PC-9 (cell line): ENCODE results near the gene PDE4D. TPM values are rescaled to one million over a fixed set of nuclear protein-coding genes. Genes with fewer than 3 reads are reported as not detected.

Experiments
- BruUV-seq: library from RNA; stranded (reverse); fragments of 400-500 nt; replicated peaks from 2 replicates; lab custom pipeline; 2021; lab: Mats Ljungman, UMichigan
- CTCF ChIA-PET: fragments of 300-600 bp; sonication (Branson Sonifier 250); formaldehyde crosslinking; loops from one replicate; lab custom pipeline; 2022; ENCODE audit warnings: antibody characterized with exemption; lab: Charles Lee
- POLR2A ChIA-PET: fragments of 300-600 bp; sonication (Branson Sonifier 250); formaldehyde crosslinking; loops from one replicate; lab custom pipeline; 2022; ENCODE audit warnings: antibody characterized with exemption; ENCODE audit not compliant: unreplicated experiment; lab: Charles Lee
- DNase-seq, 2 experiments: peaks; one replicate each; pipeline versions ENCODE4 v3.0.0 to v3.0.0-alpha.2; 2015 to 2022; ENCODE audit warnings: mixed read lengths in 1 of 2
- H2AFZ ChIP-seq: fragments of 200-600 bp; sonication (generic); 2 replicates; pipeline ENCODE4 v1.8.1; 2017; ENCODE audit warnings: antibody characterized with exemption
- H3F3A ChIP-seq: fragments of 200-600 bp; sonication (generic); 2 replicates; pipeline ENCODE4 v1.8.1; 2017; ENCODE audit warnings: antibody characterized with exemption, mild to moderate bottlenecking, low read depth; ENCODE audit not compliant: insufficient read depth
- H3K27ac ChIP-seq: fragments of 200-600 bp; sonication (generic); 2 replicates; pipeline ENCODE4 v1.6.1; 2016; ENCODE audit warnings: mixed run types
- H3K27me3 ChIP-seq: fragments of 200-600 bp; sonication (generic); 2 replicates; pipeline ENCODE4 v1.6.1; 2016; ENCODE audit warnings: low read depth, mixed run types; ENCODE audit not compliant: insufficient read depth
- H3K36me3 ChIP-seq: fragments of 200-600 bp; sonication (generic); 2 replicates; pipeline ENCODE4 v1.6.1; 2016; ENCODE audit warnings: low read depth, mixed run types
- H3K4me1 ChIP-seq: fragments of 200-600 bp; sonication (generic); replicated peaks from 2 replicates; pipeline ENCODE4 v1.6.1; 2016; ENCODE audit warnings: mixed run types; ENCODE audit not compliant: insufficient read depth
- H3K4me2 ChIP-seq: fragments of 200-600 bp; sonication (generic); 2 replicates; pipeline ENCODE4 v1.6.1; 2017; ENCODE audit warnings: mixed run types
- H3K4me3 ChIP-seq: fragments of 200-600 bp; sonication (generic); 2 replicates; pipeline ENCODE4 v1.6.1; 2016; ENCODE audit warnings: mixed run types
- H3K79me2 ChIP-seq: fragments of 200-600 bp; sonication (generic); 2 replicates; pipeline ENCODE4 v1.6.1; 2017; ENCODE audit warnings: low read depth, mixed run types
- H3K9me2 ChIP-seq: fragments of 200-600 bp; sonication (generic); 2 replicates; pipeline ENCODE4 v1.8.1; 2017; ENCODE audit warnings: mild to moderate bottlenecking; ENCODE audit not compliant: insufficient read depth
- H3K9me3 ChIP-seq: fragments of 200-600 bp; sonication (generic); 2 replicates; pipeline ENCODE4 v1.8.1; 2016; ENCODE audit warnings: low read depth; ENCODE audit not compliant: insufficient read depth
- H4K20me1 ChIP-seq: fragments of 200-600 bp; sonication (generic); 2 replicates; pipeline ENCODE4 v1.8.1; 2017; ENCODE audit not compliant: insufficient read depth
- EZH2 ChIP-seq: fragments of 200-600 bp; sonication (generic); IDR thresholded peaks from 2 replicates; pipeline ENCODE4 v1.8.0; 2017; ENCODE audit warnings: antibody characterized with exemption, low read depth
- intact Hi-C: fragments of 100-400 bp; cut with micrococcal nuclease; formaldehyde crosslinking; loops from one replicate; pipeline ENCODE4 v1.10.0; 2022; ENCODE audit not compliant: unreplicated experiment
- total RNA-seq: library from RNA; stranded (reverse); gene quantifications from 2 replicates; pipeline ENCODE4 v1.2.3, GENCODE V29; 2021
- TF ChIP-seq, protein P1 (sequence below): fragments of 200-600 bp; sonication (generic); conservative IDR thresholded peaks from 2 replicates; pipeline ENCODE4 v1.6.1; 2017; ENCODE audit warnings: mixed run types, antibody characterized with exemption, mild to moderate bottlenecking, moderate library complexity

Gene PDE4D
- total RNA-seq, 1 experiment from 2014 or later, result 9.8 TPM

DNA sequence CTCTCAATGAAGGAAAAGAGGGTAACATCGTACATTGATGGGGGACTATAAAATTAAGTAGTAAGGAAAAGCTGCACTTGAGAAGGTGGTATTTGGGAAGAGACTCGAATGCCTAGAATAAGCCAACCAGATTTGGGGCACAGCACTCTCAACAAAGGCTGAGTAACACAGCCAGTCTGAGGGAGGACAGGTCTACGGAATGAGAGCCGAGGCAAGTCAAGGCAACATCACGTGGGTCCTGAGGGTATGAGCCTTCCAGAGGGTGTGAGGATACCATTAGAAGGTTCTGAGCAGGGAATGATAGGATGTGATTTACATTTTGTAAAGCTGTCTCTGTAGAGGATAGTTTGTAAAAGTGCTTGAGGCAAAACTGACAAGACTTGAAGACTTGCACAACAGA lies 876.6 kb downstream of the PDE4D start:
- CTCF ChIA-PET, result no interaction called here
- Histone ChIP-seq H3K4me1 (no peaks in the 10 kb centered on the region), H3K4me3 (no peak overlapping the region), H3F3A (no peaks in the 10 kb centered on the region), H3K4me2 (no peak overlapping the region), H3K36me3 (no peaks in the 10 kb centered on the region), H3K27ac (no peak overlapping the region), H2AFZ (no peak overlapping the region), H3K9me3 (peaks cover 5% of the 10 kb centered on the region; the same call in 1 of the 2 replicates), H3K9me2 (no peaks in the 10 kb centered on the region), H4K20me1 (0 out of 2 replicates have a peak, but pooled peaks cover 3% of the 10 kb centered on the region), H3K79me2 (no peaks in the 10 kb centered on the region), H3K27me3 (no peaks in the 10 kb centered on the region)
- no TSS peak for BruUV-seq
- intact Hi-C loops, result no loop called here
- no peak for DNase-seq
- TF ChIP-seq, protein P1, sequence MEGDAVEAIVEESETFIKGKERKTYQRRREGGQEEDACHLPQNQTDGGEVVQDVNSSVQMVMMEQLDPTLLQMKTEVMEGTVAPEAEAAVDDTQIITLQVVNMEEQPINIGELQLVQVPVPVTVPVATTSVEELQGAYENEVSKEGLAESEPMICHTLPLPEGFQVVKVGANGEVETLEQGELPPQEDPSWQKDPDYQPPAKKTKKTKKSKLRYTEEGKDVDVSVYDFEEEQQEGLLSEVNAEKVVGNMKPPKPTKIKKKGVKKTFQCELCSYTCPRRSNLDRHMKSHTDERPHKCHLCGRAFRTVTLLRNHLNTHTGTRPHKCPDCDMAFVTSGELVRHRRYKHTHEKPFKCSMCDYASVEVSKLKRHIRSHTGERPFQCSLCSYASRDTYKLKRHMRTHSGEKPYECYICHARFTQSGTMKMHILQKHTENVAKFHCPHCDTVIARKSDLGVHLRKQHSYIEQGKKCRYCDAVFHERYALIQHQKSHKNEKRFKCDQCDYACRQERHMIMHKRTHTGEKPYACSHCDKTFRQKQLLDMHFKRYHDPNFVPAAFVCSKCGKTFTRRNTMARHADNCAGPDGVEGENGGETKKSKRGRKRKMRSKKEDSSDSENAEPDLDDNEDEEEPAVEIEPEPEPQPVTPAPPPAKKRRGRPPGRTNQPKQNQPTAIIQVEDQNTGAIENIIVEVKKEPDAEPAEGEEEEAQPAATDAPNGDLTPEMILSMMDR, result no peak
- TF ChIP-seq EZH2, result no peak
- POLR2A ChIA-PET, result no interaction called here

GRCh38 chr5:59008816-59009473 lies 884.6 kb downstream of the PDE4D start:
- intact Hi-C loops, result loop anchor here (10.0 kb wide), 1 partner anchor 1714 kb away; no protein-coding TSS in a partner anchor
- 0 out of 2 replicates have a peak, but pooled peaks cover 9% of the 10 kb centered on the region for H4K20me1 ChIP-seq

GRCh38 chr5:59007460-59008063 lies 886.0 kb downstream of the PDE4D start:
- Histone ChIP-seq H3K27me3 (no peaks in the 10 kb centered on the region), H3K9me3 (0 out of 2 replicates have a peak, but pooled peaks cover 1% of the 10 kb centered on the region), H3K27ac (no peak overlapping the region), H3K4me2 (no peak overlapping the region), H2AFZ (no peak overlapping the region), H3K79me2 (peaks cover 3% of the 10 kb centered on the region; the same call in 1 of the 2 replicates), H4K20me1 (0 out of 2 replicates have a peak, but pooled peaks cover 13% of the 10 kb centered on the region), H3F3A (no peaks in the 10 kb centered on the region), H3K36me3 (no peaks in the 10 kb centered on the region), H3K4me1 (no peaks in the 10 kb centered on the region), H3K4me3 (no peak overlapping the region), H3K9me2 (no peaks in the 10 kb centered on the region)
- DNase-seq, result no peak
- BruUV-seq, result no TSS peak
- ChIA-PET CTCF (interaction anchor here (0.6 to 0.9 kb wide), 2 partner anchors 116 to 214 kb away, joined by 3 read pairs; no protein-coding TSS in a partner anchor), POLR2A (no interaction called here)
- TF ChIP-seq, protein P1, result peak; percentile 71
- TF ChIP-seq EZH2, result no peak
- intact Hi-C loops, result loop anchor here (1.0 to 10.0 kb wide), 2 partner anchors 116 to 1713 kb away; no protein-coding TSS in a partner anchor

More at GRCh38 chr5:59008816-59009473, 884.6 kb downstream of the PDE4D start:
- Histone ChIP-seq H3K4me2 (no peak overlapping the region), H3K27ac (no peak overlapping the region), H3K4me1 (no peaks in the 10 kb centered on the region), H3K9me2 (no peaks in the 10 kb centered on the region), H3K79me2 (peaks cover 3% of the 10 kb centered on the region; the same call in 1 of the 2 replicates), H3K4me3 (no peak overlapping the region), H3K36me3 (no peaks in the 10 kb centered on the region), H3K27me3 (no peaks in the 10 kb centered on the region), H3F3A (no peaks in the 10 kb centered on the region), H3K9me3 (peaks cover 5% of the 10 kb centered on the region; the same call in 1 of the 2 replicates), H2AFZ (no peak overlapping the region)
- no peak for TF ChIP-seq EZH2
- TF ChIP-seq, protein P1, result no peak
- CTCF ChIA-PET, result interaction anchor here (0.7 kb wide), 1 partner anchor 122 kb away, joined by 4 read pairs; no protein-coding TSS in a partner anchor
- POLR2A ChIA-PET, result no interaction called here
- DNase-seq, result no peak
- BruUV-seq, result no TSS peak
